Measurements from ENCODE around the gene L3MBTL4.

L3MBTL4 gene

GRCh38 chr18:5961828-5962150 is 452.9 kb downstream of the L3MBTL4 start:
- H3K27ac ChIP-seq: no peak overlapping the region
- no peak for DNase-seq
- TF ChIP-seq CTCF (IDR thresholded peaks at IDR 0.05; ENCODE audit: low read depth, low read length): no peak

GRCh38 chr18:5961097-5961827 is 453.4 kb downstream of the L3MBTL4 start:
- Histone ChIP-seq H3K36me3 (no peaks in the 10 kb centered on the region), H3K27me3 (ENCODE audit: insufficient read depth, low read depth, severe bottlenecking) (peaks cover 31% of the 10 kb centered on the region), H3K4me3 (ENCODE audit: low read depth, low read length) (no peak overlapping the region), H3K9me3 (ENCODE audit: severe bottlenecking) (no peaks in the 10 kb centered on the region), H3K27ac (no peak overlapping the region)
- DNase-seq: no peak
- no peak for TF ChIP-seq CTCF (IDR thresholded peaks at IDR 0.05; ENCODE audit: low read depth, low read length)

More at GRCh38 chr18:5961828-5962150, 452.9 kb downstream of the L3MBTL4 start:
- Histone ChIP-seq H3K4me3 (ENCODE audit: low read depth, low read length) (no peak overlapping the region), H3K36me3 (no peaks in the 10 kb centered on the region), H3K27me3 (ENCODE audit: insufficient read depth, low read depth, severe bottlenecking) (peaks cover 34% of the 10 kb centered on the region), H3K9me3 (ENCODE audit: severe bottlenecking) (no peaks in the 10 kb centered on the region)

- Histone ChIP-seq H3K27me3 (ENCODE audit: insufficient read depth, low read depth, severe bottlenecking) (peaks cover 27% of the 10 kb centered on the region), H3K36me3 (no peaks in the 10 kb centered on the region), H3K9me3 (ENCODE audit: severe bottlenecking) (no peaks in the 10 kb centered on the region), H3K4me3 (ENCODE audit: low read depth, low read length) (no peak overlapping the region), H3K27ac (no peak overlapping the region)
- DNase-seq: no peak
- TF ChIP-seq CTCF (IDR thresholded peaks at IDR 0.05; ENCODE audit: low read depth, low read length): no peak
These were observed 455.9 kb downstream of the L3MBTL4 start for GRCh38 chr18:5958822-5959221.

GRCh38 chr18:5955861-5956260 is 458.9 kb downstream of the L3MBTL4 start:
- no peaks in the 10 kb centered on the region for H3K36me3 ChIP-seq
- no peak for TF ChIP-seq CTCF (IDR thresholded peaks at IDR 0.05; ENCODE audit: low read depth, low read length)
- no peak overlapping the region for H3K4me3 ChIP-seq (ENCODE audit: low read depth, low read length)
- no peak overlapping the region for H3K27ac ChIP-seq
- DNase-seq: no peak
- H3K27me3 ChIP-seq (ENCODE audit: insufficient read depth, low read depth, severe bottlenecking): peaks cover 9% of the 10 kb centered on the region
- no peaks in the 10 kb centered on the region for H3K9me3 ChIP-seq (ENCODE audit: severe bottlenecking)

- Histone ChIP-seq H3K4me3 (ENCODE audit: low read depth, low read length) (no peak overlapping the region), H3K27me3 (ENCODE audit: insufficient read depth, low read depth, severe bottlenecking) (no peaks in the 10 kb centered on the region), H3K27ac (no peak overlapping the region), H3K36me3 (no peaks in the 10 kb centered on the region), H3K9me3 (ENCODE audit: severe bottlenecking) (no peaks in the 10 kb centered on the region)
- no peak for DNase-seq
- TF ChIP-seq CTCF (IDR thresholded peaks at IDR 0.05; ENCODE audit: low read depth, low read length): peak; percentile 14; the same call in 1 of the 2 replicates
These were observed 463.1 kb downstream of the L3MBTL4 start for GRCh38 chr18:5951515-5952091.

All from WERI-Rb-1 (cell line).